B cell (primary cell): Measurements from ENCODE around the gene PSMD1. TPM values are rescaled to one million over a fixed set of nuclear protein-coding genes. Genes with fewer than 3 reads are reported as not detected.

Source experiments
- ATAC-seq: fragments of 200-7000 bp; cut with Tn5 transposase; one replicate; pipeline ENCODE4 v1.10.0; 2021; ENCODE audit warnings: low read depth, mild to moderate bottlenecking, moderate number of reproducible peaks, moderate library complexity
- CTCF ChIA-PET: fragments of 350-600 bp; sonication (Branson Sonifier 250); formaldehyde crosslinking; loops from one replicate; lab custom pipeline; 2021; ENCODE audit warnings: antibody characterized with exemption, inconsistent platforms; lab: Charles Lee
- POLR2A ChIA-PET: fragments of 350-600 bp; sonication (Branson Sonifier 250); formaldehyde crosslinking; loops from one replicate; lab custom pipeline; 2021; ENCODE audit warnings: antibody characterized with exemption; lab: Charles Lee
- DNase-seq: peaks from one replicate; pipeline ENCODE4 v3.0.0; 2013
- H2AFZ ChIP-seq: 2 replicates; pipeline ENCODE4 v1.6.1; 2012; ENCODE audit warnings: mild to moderate bottlenecking, low read depth, low read length; ENCODE audit not compliant: insufficient read depth, poor library complexity, severe bottlenecking
- H3K27ac ChIP-seq, 2 donors: 1 replicate in 1 of 2; 2 replicates in 1 of 2; pipeline ENCODE4 v1.5.1; 2012 to 2013; ENCODE audit warnings: low read length in 2 of 2, mild to moderate bottlenecking in 2 of 2, moderate library complexity in 1 of 2
- H3K27me3 ChIP-seq, 4 experiments: fragments of 200-600 bp in 1 of 4; sonication (generic) in 1 of 4; replicated peaks in 1 of 4; 1 replicate in 2 of 4; 2 replicates in 2 of 4; pipeline versions ENCODE4 v1.6.1 to v1.7.0; 2013 to 2016; ENCODE audit warnings: low read length in 3 of 4, mild to moderate bottlenecking in 2 of 4, mixed read lengths in 1 of 4, moderate library complexity in 1 of 4; ENCODE audit not compliant: insufficient read depth in 4 of 4, control insufficient read depth in 3 of 4; ENCODE audit errors: control extremely low read depth in 1 of 4
- H3K36me3 ChIP-seq, 2 experiments: replicated peaks in 1 of 2; 1 replicate in 1 of 2; 2 replicates in 1 of 2; pipeline versions ENCODE4 v1.6.1 to v1.7.1; 2013; ENCODE audit warnings: low read length in 1 of 2; ENCODE audit not compliant: insufficient read depth in 2 of 2, control insufficient read depth in 1 of 2; ENCODE audit errors: control extremely low read depth in 1 of 2, extremely low read depth in 1 of 2
- H3K4me1 ChIP-seq, 2 donors: fragments of 200-600 bp in 1 of 2; sonication (generic) in 1 of 2; 1 replicate in 1 of 2; 2 replicates in 1 of 2; pipeline versions ENCODE4 v1.5.1 to v1.6.1; 2013 to 2017; ENCODE audit warnings: low read length in 2 of 2; ENCODE audit not compliant: control insufficient read depth in 2 of 2, insufficient read depth in 2 of 2
- H3K4me2 ChIP-seq: replicated peaks from 2 replicates; pipeline ENCODE3; 2012; ENCODE audit warnings: mild to moderate bottlenecking, low read depth, low read length; ENCODE audit not compliant: poor library complexity, severe bottlenecking
- H3K4me3 ChIP-seq, 5 experiments: fragments of 200-600 bp in 1 of 5; sonication (generic) in 1 of 5; 1 replicate in 3 of 5; 2 replicates in 2 of 5; pipeline versions ENCODE4 v1.5.1 to v1.7.0; 2011 to 2016; ENCODE audit warnings: low read length in 4 of 5, mild to moderate bottlenecking in 4 of 5, low read depth in 2 of 5, control low read depth in 1 of 5, moderate library complexity in 1 of 5; ENCODE audit not compliant: insufficient read depth in 1 of 5; ENCODE audit errors: control extremely low read depth in 1 of 5, extremely low read depth in 1 of 5
- H3K79me2 ChIP-seq: fragments of 200-600 bp; sonication (generic); one replicate; pipeline ENCODE4 v1.6.0; 2016; ENCODE audit warnings: low read length; ENCODE audit not compliant: control insufficient read depth, insufficient read depth
- H3K9ac ChIP-seq: fragments of 200-600 bp; sonication (generic); 2 replicates; pipeline ENCODE4 v1.6.1; 2017; ENCODE audit warnings: mild to moderate bottlenecking, low read length, moderate library complexity
- H3K9me3 ChIP-seq, 3 donors: one replicate each; pipeline versions ENCODE4 v1.6.1 to v1.7.1; 2013; ENCODE audit warnings: low read length in 2 of 3; ENCODE audit not compliant: control insufficient read depth in 2 of 3, insufficient read depth in 1 of 3; ENCODE audit errors: control extremely low read depth in 1 of 3
- H4K20me1 ChIP-seq: 2 replicates; pipeline ENCODE4 v1.6.0; 2012; ENCODE audit warnings: mild to moderate bottlenecking, low read length; ENCODE audit not compliant: insufficient read depth, control insufficient read depth, poor library complexity, severe bottlenecking
- H3K27ac Mint-ChIP-seq: one replicate; pipeline ENCODE4 v1.8.0; 2021; ENCODE audit warnings: mixed read lengths
- H3K27me3 Mint-ChIP-seq: one replicate; pipeline ENCODE4 v1.8.0; 2021; ENCODE audit warnings: mixed read lengths
- H3K4me1 Mint-ChIP-seq: one replicate; pipeline ENCODE4 v1.8.0; 2021; ENCODE audit warnings: mixed read lengths
- H3K4me3 Mint-ChIP-seq: one replicate; pipeline ENCODE4 v1.8.0; 2021; ENCODE audit warnings: mixed read lengths
- H3K9me3 Mint-ChIP-seq: one replicate; pipeline ENCODE4 v1.8.0; 2022; ENCODE audit warnings: mixed read lengths; ENCODE audit not compliant: insufficient read depth
- CTCF ChIP-seq: fragments of 200-600 bp; IDR thresholded peaks from one replicate; pipeline ENCODE4 v1.8.0; 2022; ENCODE audit warnings: antibody characterized with exemption, mild to moderate bottlenecking
- EZH2 ChIP-seq: IDR thresholded peaks from 2 replicates; pipeline ENCODE4 v1.6.1; 2012; ENCODE audit warnings: borderline replicate concordance, low read depth, mild to moderate bottlenecking, moderate library complexity, low read length; ENCODE audit not compliant: insufficient read depth, poor library complexity, severe bottlenecking
- WGBS: methylation state at CpG from one replicate; pipeline ENCODE4 v1.1.5; 2013; ENCODE audit warnings: missing lambda C conversion rate; ENCODE audit not compliant: insufficient coverage; 5-methylcytosine and 5-hydroxymethylcytosine counted together
- intact Hi-C: fragments of 100-400 bp; cut with micrococcal nuclease; formaldehyde crosslinking; loops from one replicate; pipeline ENCODE4 v1.10.0; 2022
- polyA plus RNA-seq: library from polyadenylated mRNA; depleted of rRNA; stranded (reverse); fragments of >200 nt; gene quantifications from 2 replicates; pipeline ENCODE4 v1.2.3, GENCODE V29; 2012
- total RNA-seq, 2 donors: library from RNA; stranded (reverse); fragments of 120-200 nt in 1 of 2; gene quantifications; 1 replicate in 1 of 2; 2 replicates in 1 of 2; pipeline versions ENCODE4 v1.2.3 to v1.2.4, GENCODE V29; 2013 to 2022

The PSMD1 gene
- total and polyA plus RNA-seq, 2 donors (not counting 1 experiment from before 2014, with no cell fraction given): 21.5 to 48.2 TPM

- H3K27ac Mint-ChIP-seq: no peak overlapping the region
- H3K27ac ChIP-seq: no peak overlapping the region
- no peak for TF ChIP-seq CTCF
- no peak for TF ChIP-seq EZH2
- H3K27me3 Mint-ChIP-seq: peaks cover 4% of the 10 kb centered on the region
- H3K4me3 ChIP-seq: no peak overlapping the region
- CTCF ChIA-PET: no interaction called here
- 97% methylated on average over 3 of the region's 3 CpGs for whole genome bisulfite sequencing
- no peaks in the 10 kb centered on the region for H3K9me3 ChIP-seq
- H3K79me2 ChIP-seq: no peaks in the 10 kb centered on the region
- H4K20me1 ChIP-seq: no peaks in the 10 kb centered on the region
- peaks cover under 1% of the 10 kb centered on the region in 2 donors for H3K4me1 ChIP-seq
- no peak for DNase-seq
- no peaks in the 10 kb centered on the region for H3K36me3 ChIP-seq
- no peak overlapping the region for H3K9ac ChIP-seq
- H3K4me1 Mint-ChIP-seq: peaks cover 2% of the 10 kb centered on the region
- intact Hi-C loops: no loop called here
- no peak overlapping the region for H3K4me3 Mint-ChIP-seq
- H3K9me3 Mint-ChIP-seq: no peaks in the 10 kb centered on the region
- POLR2A ChIA-PET: no interaction called here
- no peaks in the 10 kb centered on the region for H3K27me3 ChIP-seq
- ATAC-seq: no peak
- H2AFZ ChIP-seq: no peak overlapping the region
- no peak overlapping the region for H3K4me2 ChIP-seq
These were observed 147.5 kb downstream of the PSMD1 start for GRCh38 chr2:231204146-231204545.

GRCh38 chr2:231204581-231204980 is 147.9 kb downstream of the PSMD1 start:
- Histone ChIP-seq H4K20me1 (no peaks in the 10 kb centered on the region), H3K36me3 (no peaks in the 10 kb centered on the region), H3K9ac (no peak overlapping the region), H3K27ac (no peak overlapping the region), H2AFZ (no peak overlapping the region), H3K9me3 (no peaks in the 10 kb centered on the region), H3K4me3 (no peak overlapping the region), H3K4me2 (no peak overlapping the region), H3K4me1 (no peaks in the 10 kb centered on the region), H3K27me3 (no peaks in the 10 kb centered on the region), H3K79me2 (no peaks in the 10 kb centered on the region)
- TF ChIP-seq CTCF (no peak), EZH2 (no peak)
- H3K4me1 Mint-ChIP-seq: no peaks in the 10 kb centered on the region
- peaks cover 4% of the 10 kb centered on the region for H3K27me3 Mint-ChIP-seq
- H3K9me3 Mint-ChIP-seq: no peaks in the 10 kb centered on the region
- 87% methylated on average over 5 of the region's 5 CpGs for WGBS
- no peak overlapping the region for H3K27ac Mint-ChIP-seq
- no peak for DNase-seq
- ATAC-seq: no peak
- intact Hi-C loops: no loop called here
- no peak overlapping the region for H3K4me3 Mint-ChIP-seq
- ChIA-PET POLR2A (no interaction called here), CTCF (no interaction called here)
